Measurements from ENCODE around the gene FXYD1.
"Not testable (repeated sequence)": the region's sequence is repeated elsewhere in the genome, so short reads cannot be mapped to it uniquely, and the experiment has no call there.

Gene FXYD1

GRCh38 chr19:35125749-35126623 lies 12.6 kb upstream of the FXYD1 start:
- DNase-seq = no peak

GRCh38 chr19:35126624-35126959 lies 12.0 kb upstream of the FXYD1 start:
- DNase-seq = no peak

- DNase-seq = no peak
Observed at GRCh38 chr19:35127871-35128270, 10.8 kb upstream of the FXYD1 start.

GRCh38 chr19:35128398-35129057 lies 10.1 kb upstream of the FXYD1 start:
- no peak for DNase-seq

- DNase-seq = not testable (repeated sequence)
Observed at GRCh38 chr19:35129724-35130274, 8.8 kb upstream of the FXYD1 start.

GRCh38 chr19:35130761-35131720 lies 7.6 kb upstream of the FXYD1 start:
- no peak for DNase-seq

GRCh38 chr19:35132254-35132653 lies 6.4 kb upstream of the FXYD1 start:
- DNase-seq = no peak

DNA sequence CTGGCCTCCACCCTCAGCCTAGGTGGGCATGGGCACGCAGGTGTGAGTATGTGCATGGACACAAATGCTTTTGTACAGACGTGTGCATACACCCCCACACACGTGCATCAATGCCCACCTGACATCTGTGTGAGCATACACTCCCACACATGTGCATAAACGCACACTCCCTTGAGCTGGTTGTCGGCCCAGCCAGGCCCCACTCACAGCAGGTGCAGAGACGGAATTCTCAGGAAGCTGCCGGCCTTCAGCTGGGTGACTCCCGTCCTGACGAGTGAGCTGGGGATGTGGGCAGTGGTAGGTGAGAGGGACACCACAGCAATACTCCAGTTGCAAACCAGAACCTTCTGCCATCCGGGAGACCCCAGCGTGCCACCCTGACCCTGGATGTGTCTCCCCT lies 4.8 kb upstream of the FXYD1 start:
- no peak for DNase-seq

DNA sequence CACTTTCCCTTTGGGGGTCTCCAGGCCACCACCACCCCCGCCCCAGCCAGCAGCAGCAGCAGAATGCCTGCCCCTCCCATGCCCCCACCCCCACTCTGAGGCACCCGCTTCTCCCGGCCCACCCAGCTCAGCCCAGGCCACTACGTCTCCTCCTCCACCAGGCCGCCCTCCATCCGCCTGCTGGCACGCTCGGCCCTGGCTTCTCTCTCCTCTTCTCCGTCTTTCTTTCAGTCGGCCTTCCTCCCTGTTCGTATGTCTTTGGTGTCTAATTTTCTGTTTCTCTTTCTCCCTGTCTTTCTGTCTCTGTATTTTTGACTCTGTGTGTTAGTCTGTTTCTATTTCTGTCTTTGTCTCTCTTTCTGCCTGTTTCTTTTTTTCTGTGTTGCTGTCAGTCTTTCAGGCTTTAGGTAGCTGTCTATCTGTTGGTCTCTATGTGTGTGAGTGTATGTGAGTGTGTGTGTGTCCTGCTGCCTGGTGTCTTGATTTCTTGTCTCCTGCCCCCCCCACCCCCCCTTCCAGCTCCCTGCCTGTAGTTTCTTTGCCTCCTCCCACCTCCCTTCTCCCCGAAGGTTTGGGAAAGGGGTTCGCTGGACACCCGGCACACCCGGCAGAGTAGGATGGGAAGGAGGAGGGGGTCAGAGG lies 3.9 kb upstream of the FXYD1 start, which contains the start of gene LGI4:
LGI4 (minus strand) TSS at position 459 of the 642 bp plus-strand sequence; CDS start at position 80, 379 bp downstream.
- no peak for DNase-seq

- peak; percentile 89 for DNase-seq
Observed at GRCh38 chr19:35135389-35135909, 3.2 kb upstream of the FXYD1 start.

GRCh38 chr19:35136231-35136630 lies 2.4 kb upstream of the FXYD1 start:
- no peak for DNase-seq

DNA sequence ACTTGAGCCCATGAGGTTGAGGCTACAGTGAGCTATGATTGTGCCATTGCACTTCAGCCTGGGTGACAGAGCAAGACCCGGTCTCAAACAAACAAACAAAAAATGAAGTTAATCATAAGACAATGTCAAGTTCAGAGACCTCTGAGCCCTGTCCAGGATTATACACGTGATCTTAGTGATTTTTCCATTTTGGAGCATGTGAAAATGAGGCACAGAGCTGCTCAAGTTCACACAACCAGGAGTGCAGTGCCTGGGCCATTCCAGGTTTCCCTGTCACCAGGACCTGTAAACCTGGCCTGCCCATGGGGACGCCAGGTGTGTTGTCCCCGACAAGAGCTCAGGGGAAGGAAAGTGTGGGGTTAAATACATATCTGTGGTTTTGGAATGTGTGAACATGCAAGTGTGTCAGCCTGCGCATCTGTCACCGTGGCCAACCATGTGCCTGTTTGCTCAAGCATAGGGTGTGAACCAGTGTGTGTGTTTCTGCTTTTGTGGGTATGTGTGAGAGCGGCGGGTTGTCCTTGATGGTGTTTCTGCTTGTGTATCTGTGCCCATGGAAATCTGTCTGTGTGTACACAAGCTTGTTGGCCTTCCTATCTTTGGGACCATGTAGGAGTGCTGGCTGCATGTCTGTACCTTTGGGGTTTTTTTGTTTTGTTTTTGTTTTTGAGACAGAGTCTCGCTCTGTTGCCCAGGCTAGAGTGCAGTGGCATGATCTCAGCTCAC lies 1.5 kb upstream of the FXYD1 start:
- DNase-seq = no peak

DNA sequence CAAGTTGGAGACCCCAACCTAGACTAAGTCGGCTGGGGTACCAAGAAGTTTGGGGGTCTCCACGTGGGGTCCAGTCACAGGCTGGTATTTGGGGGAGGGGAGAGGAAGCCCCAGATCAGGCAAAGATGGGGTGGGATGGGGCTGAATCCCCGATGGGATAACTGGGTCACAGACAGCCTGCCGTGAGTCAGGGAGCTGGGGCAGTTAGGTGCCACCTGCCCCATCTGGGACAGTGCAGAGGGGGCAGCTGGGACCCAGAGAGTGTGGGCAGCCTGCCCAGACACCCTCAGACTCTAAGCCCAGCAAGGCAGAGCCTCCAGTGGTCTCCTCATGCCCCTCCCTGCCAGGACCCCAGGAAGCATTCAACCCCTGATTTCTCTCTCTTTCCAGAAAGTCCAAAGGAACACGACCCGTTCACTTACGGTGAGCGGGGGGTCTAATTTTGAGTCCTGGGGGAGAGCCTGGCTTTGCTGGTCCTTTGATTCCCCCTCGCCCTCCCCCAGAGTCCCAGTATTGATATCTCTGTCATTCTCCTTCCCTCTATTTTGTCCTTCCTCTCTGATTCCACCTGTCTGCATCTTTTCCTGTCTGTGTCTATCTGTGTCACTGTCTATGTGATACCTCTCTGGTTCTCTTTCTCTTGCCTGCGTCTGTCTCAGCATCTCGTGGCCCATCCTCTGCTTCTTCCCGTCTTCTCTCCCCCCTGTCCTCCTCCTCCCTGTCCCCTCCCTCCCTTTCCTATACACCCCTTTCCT lies 1.8 kb downstream of the FXYD1 start:
- DNase-seq = no peak

DNA sequence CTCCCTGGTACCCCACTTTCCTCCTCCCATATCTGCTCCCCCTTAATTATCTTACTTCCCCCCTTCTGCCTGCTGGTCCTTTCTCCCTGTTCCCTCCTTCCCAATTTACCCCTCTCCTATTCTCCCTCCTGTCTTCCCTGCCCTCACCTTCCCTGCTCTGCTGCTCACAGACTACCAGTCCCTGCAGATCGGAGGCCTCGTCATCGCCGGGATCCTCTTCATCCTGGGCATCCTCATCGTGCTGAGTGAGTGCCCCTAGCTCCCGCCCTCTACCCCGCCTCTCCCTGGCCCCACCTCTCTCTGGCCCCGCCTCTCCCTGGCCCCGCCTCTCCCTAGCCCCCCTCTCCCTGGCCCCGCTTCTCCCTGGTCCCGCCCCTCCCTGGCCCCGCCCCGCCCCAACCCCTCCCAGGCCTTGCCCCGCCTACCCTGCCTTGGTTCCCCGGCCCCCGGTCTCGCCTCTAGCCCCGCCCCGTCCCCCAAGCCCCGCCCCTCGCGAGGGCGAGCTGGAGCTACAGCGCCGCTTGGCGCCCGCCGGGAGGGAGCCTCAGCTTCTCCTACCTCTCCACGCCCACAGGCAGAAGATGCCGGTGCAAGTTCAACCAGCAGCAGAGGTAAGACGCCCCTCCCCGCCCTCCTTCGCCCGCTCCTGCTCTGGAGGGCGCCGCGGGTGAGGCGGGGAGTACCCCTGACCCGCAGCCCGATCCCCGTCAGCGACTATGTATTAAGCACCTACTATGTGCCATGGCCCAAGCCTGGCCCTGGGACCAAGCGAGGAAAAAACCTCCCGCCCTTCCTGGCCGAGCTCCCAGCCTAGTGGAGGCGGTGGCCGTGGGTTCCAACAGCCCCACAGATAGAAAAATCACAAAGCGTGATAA lies 2.6 kb downstream of the FXYD1 start:
- DNase-seq = peak; percentile 98

GRCh38 chr19:35141837-35142605 lies 3.4 kb downstream of the FXYD1 start:
- DNase-seq = no peak

GRCh38 chr19:35142606-35143230 lies 4.1 kb downstream of the FXYD1 start:
- DNase-seq = peak; percentile 81

DNA sequence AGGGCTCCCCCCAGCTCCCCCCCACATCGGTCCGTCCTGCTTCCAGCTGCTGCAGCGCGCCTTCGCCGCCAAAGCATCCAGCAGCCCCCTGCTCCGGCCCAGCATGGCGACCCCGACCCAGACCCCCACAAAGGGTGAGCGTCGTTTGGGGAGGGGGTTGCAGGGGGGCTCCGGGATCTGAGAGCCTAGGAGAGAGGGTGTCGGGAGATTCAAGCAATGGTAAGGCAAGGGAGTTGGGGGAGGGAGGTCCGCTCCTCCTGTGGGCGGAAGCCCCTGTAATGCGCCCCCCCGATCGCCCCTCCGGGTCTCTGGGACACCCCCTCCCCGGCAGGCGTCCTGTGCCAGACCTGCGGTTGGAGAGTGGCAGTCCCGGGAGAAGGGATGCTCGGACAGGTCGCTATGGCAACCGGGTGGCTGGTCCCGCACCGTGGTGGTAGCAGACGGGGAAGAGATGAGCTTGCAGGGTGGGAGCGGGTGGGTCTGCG lies 4.6 kb downstream of the FXYD1 start, which contains the start of gene FXYD7:
FXYD7 (plus strand) TSS at position 25 of the 485 bp plus-strand sequence; CDS start at position 104, 79 bp downstream.
- DNase-seq = no peak

- no peak for DNase-seq
Observed at GRCh38 chr19:35143818-35144217, 5.2 kb downstream of the FXYD1 start.
